Suppressor macrophage treated with lipopolysaccharide for 4 hours (primary cell): ENCODE measurements around the gene GOLGA8F.
"Not testable (repeated sequence)": the region's sequence is repeated elsewhere in the genome, so short reads cannot be mapped to it uniquely, and the experiment has no call there.

Experiments used
- DNase-seq: peaks from one replicate; pipeline ENCODE4 v3.0.0-alpha.2; 2020

The GOLGA8F gene

DNA sequence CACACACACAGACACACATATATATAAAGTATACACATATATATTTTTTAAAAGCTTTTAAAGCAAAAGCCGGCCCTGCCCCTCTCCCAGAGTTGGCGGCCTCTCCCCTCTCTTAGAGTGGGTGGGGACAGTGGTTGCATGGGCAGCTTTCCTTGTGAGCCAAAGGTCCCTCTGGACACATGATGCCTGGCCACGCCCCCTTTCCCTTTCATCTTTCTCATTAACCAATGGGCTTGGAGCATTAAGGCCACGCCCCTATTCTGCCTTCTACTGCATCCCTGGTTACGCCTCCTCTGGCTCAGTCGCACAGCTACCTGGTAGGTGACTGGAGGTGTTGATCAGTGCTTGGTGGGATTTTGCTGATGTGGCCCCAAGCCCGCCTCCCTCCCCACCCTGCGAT, at the start of gene GOLGA8F:
TSS of gene GOLGA8F (plus strand) at position 301 of the 400 bp plus-strand sequence. CDS start at position 399, 98 bp downstream.
- not testable (repeated sequence) for DNase-seq

DNA sequence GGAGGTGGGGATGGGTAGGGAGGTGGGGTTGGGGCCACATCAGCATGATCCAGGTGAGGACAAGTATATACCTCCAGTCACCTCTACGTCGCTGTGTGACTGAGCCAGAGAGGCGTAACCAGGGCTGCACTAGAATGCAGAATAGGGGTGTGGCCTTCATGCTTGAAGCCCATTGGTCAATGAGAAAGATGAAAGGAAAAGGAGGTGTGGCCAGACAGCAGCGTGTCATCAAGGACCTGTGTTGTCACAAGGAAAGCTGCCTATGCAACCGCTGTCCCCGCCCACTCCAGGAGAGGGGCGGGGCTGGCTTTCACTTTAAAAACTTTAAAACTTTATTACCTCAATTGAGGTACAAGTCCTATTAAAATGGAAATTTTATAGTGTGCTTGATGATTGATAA, 20.5 kb upstream of the GOLGA8F start, which contains the start of gene GOLGA6L24:
TSS of gene GOLGA6L24 (minus strand) at position 101 of the 400 bp plus-strand sequence. CDS start at position 40, 61 bp downstream.
- DNase-seq: not testable (repeated sequence)

GRCh38 chr15:28365502-28365901, 13.0 kb upstream of the GOLGA8F start:
- not testable (repeated sequence) for DNase-seq

- not testable (repeated sequence) for DNase-seq
These were observed 1.6 kb downstream of the GOLGA8F start for GRCh38 chr15:28380053-28380452.

DNA sequence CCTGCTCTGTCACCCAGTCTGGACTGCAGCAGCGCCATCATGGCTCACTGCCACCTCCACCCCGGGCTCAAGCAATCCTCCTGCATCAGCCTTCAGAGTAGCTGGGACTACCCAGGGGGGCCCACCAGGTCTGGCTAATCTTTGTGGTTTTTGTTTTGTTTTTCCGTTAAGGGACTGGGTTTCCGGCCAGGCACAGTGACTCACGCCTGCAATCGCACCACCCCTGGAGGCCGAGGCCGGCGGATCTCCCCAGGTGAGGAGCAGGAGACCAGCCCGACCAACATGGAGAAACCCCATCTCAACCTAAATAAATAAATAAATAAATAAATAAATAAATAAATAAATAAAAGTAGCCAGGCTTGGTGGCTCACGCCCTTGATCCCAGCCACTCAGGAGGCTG, 17.6 kb downstream of the GOLGA8F start:
- DNase-seq: not testable (repeated sequence)

- not testable (repeated sequence) for DNase-seq
These were observed 24.4 kb downstream of the GOLGA8F start for GRCh38 chr15:28402774-28403435.

- not testable (repeated sequence) for DNase-seq
These were observed 42.0 kb downstream of the GOLGA8F start for GRCh38 chr15:28420470-28420869.

DNA sequence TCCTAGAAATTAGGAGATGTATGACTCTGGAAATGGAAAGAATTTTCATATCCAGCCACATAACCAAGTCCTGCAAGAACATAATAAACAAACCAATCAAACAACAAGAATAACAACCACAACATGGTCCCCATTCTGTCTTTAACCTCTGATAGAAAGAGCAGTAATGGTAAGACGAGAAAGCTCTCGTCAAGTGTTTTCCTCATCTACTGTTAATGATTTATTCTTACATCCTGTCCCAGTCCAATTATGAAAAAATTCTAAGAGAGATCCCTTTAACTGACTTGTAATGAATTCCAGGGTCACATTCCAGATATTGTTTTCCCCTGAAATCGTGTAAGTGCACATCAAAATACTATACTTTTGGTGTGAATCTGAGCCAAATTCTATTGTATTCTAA, 57.1 kb downstream of the GOLGA8F start:
- DNase-seq: not testable (repeated sequence)
